Measurements from ENCODE around the gene ASIC2. TPM values are rescaled to one million over a fixed set of nuclear protein-coding genes. Genes with fewer than 3 reads are reported as not detected.

The ASIC2 gene
- total RNA-seq, 2 experiments from 2014 or later = not detected

- no peak for TF ChIP-seq CTCF (IDR thresholded peaks at IDR 0.05)
- Mint-ChIP-seq H3K4me1 (ENCODE audit: low read depth) (no peaks in the 10 kb centered on the region), H3K4me3 (no peak overlapping the region), H3K36me3 (ENCODE audit: low read depth) (no peaks in the 10 kb centered on the region), H3K27me3 (peaks cover 22% of the 10 kb centered on the region), H3K9me3 (no peaks in the 10 kb centered on the region), H3K27ac (no peak overlapping the region)
- H3K4me3 ChIP-seq (ENCODE audit: low read length) = no peak overlapping the region
- no peaks in the 10 kb centered on the region for H3K36me3 ChIP-seq (ENCODE audit: insufficient read depth, low read length)
- CTCF ChIA-PET = no interaction called here
- POLR2A ChIA-PET = no interaction called here
- H3K4me1 ChIP-seq (ENCODE audit: insufficient read depth, low read length) = no peaks in the 10 kb centered on the region
- DNase-seq = no peak
- no peak for ATAC-seq (ENCODE audit: poor library complexity)
- H3K9me3 ChIP-seq (ENCODE audit: control insufficient read depth in 1 of 2, insufficient read depth in 1 of 2, low read length in 2 of 2) = no peaks in the 10 kb centered on the region
- H3K27ac ChIP-seq (ENCODE audit: low read depth in 1 of 2, low read length in 2 of 2) = no peak overlapping the region
- intact Hi-C loops (cut with DNase I, micrococcal nuclease) = no loop called here
- peaks cover under 1 to 2% of the 10 kb centered on the region in 2 experiments for H3K27me3 ChIP-seq (ENCODE audit: control insufficient read depth in 1 of 2, insufficient read depth in 2 of 2, low read length in 2 of 2)
Observed at GRCh38 chr17:33284022-33284421, 9.1 kb downstream of the ASIC2 start.

GRCh38 chr17:33280162-33280943 is 12.7 kb downstream of the ASIC2 start:
- ChIA-PET POLR2A (no interaction called here), CTCF (no interaction called here)
- H3K4me3 ChIP-seq (ENCODE audit: low read length) = no peak overlapping the region
- H3K27me3 ChIP-seq (ENCODE audit: control insufficient read depth in 1 of 2, insufficient read depth in 2 of 2, low read length in 2 of 2) = peaks cover 0 to 5% of the 10 kb centered on the region in 2 experiments
- Mint-ChIP-seq H3K36me3 (ENCODE audit: low read depth) (no peaks in the 10 kb centered on the region), H3K4me3 (no peak overlapping the region), H3K4me1 (ENCODE audit: low read depth) (no peaks in the 10 kb centered on the region), H3K27ac (no peak overlapping the region), H3K27me3 (peaks cover 15% of the 10 kb centered on the region), H3K9me3 (no peaks in the 10 kb centered on the region)
- no peak for ATAC-seq (ENCODE audit: poor library complexity)
- no peaks in the 10 kb centered on the region for H3K9me3 ChIP-seq (ENCODE audit: control insufficient read depth in 1 of 2, insufficient read depth in 1 of 2, low read length in 2 of 2)
- no peaks in the 10 kb centered on the region for H3K36me3 ChIP-seq (ENCODE audit: insufficient read depth, low read length)
- H3K27ac ChIP-seq (ENCODE audit: low read depth in 1 of 2, low read length in 2 of 2) = no peak overlapping the region
- no peaks in the 10 kb centered on the region for H3K4me1 ChIP-seq (ENCODE audit: insufficient read depth, low read length)
- DNase-seq = no peak
- intact Hi-C loops (cut with DNase I, micrococcal nuclease) = no loop called here
- no peak for TF ChIP-seq CTCF (IDR thresholded peaks at IDR 0.05)

- Mint-ChIP-seq H3K36me3 (ENCODE audit: low read depth) (no peaks in the 10 kb centered on the region), H3K4me1 (ENCODE audit: low read depth) (no peaks in the 10 kb centered on the region), H3K27me3 (peaks cover 15% of the 10 kb centered on the region), H3K9me3 (no peaks in the 10 kb centered on the region), H3K4me3 (no peak overlapping the region), H3K27ac (no peak overlapping the region)
- ChIA-PET CTCF (no interaction called here), POLR2A (no interaction called here)
- DNase-seq (no peak), ATAC-seq (ENCODE audit: poor library complexity) (no peak)
- Histone ChIP-seq H3K4me1 (ENCODE audit: insufficient read depth, low read length) (no peaks in the 10 kb centered on the region), H3K36me3 (ENCODE audit: insufficient read depth, low read length) (no peaks in the 10 kb centered on the region), H3K4me3 (ENCODE audit: low read length) (no peak overlapping the region), H3K27me3 (ENCODE audit: control insufficient read depth in 1 of 2, insufficient read depth in 2 of 2, low read length in 2 of 2) (peaks cover 0 to 5% of the 10 kb centered on the region in 2 experiments), H3K27ac (ENCODE audit: low read depth in 1 of 2, low read length in 2 of 2) (no peak overlapping the region), H3K9me3 (ENCODE audit: control insufficient read depth in 1 of 2, insufficient read depth in 1 of 2, low read length in 2 of 2) (no peaks in the 10 kb centered on the region)
- no peak for TF ChIP-seq CTCF (IDR thresholded peaks at IDR 0.05)
- intact Hi-C loops (cut with DNase I, micrococcal nuclease) = no loop called here
Observed at GRCh38 chr17:33277436-33278100, 15.5 kb downstream of the ASIC2 start.

Data from CD4-positive, alpha-beta T cell (primary cell).